Osteoblast (primary cell): ENCODE measurements around the gene STRBP. TPM values are rescaled to one million over a fixed set of nuclear protein-coding genes. Genes with fewer than 3 reads are reported as not detected.
A peak's percentile ranks its signal among the peaks of the same experiment; 100 is the strongest.

Source experiments
- DNase-seq: peaks from one replicate; pipeline ENCODE4 v3.0.0; 2011; ENCODE audit warnings: low spot score, mixed read lengths; ENCODE audit not compliant: insufficient read length; ENCODE audit errors: missing footprints
- H2AFZ ChIP-seq: 2 replicates; pipeline ENCODE4 v1.6.0; 2011; ENCODE audit warnings: mild to moderate bottlenecking, low read length
- H3K27ac ChIP-seq: 2 replicates; pipeline ENCODE4 v1.5.1; 2011; ENCODE audit warnings: mild to moderate bottlenecking, low read depth, low read length, moderate library complexity
- H3K27me3 ChIP-seq: 2 replicates; pipeline ENCODE4 v1.6.0; 2012; ENCODE audit warnings: mild to moderate bottlenecking, control low read depth, inconsistent platforms, low read length, moderate library complexity; ENCODE audit not compliant: insufficient read depth
- H3K36me3 ChIP-seq: 2 replicates; pipeline ENCODE4 v1.5.1; 2011; ENCODE audit warnings: mild to moderate bottlenecking, low read length, control low read depth, moderate library complexity; ENCODE audit not compliant: insufficient read depth
- H3K4me1 ChIP-seq: 2 replicates; pipeline ENCODE4 v1.5.1; 2011; ENCODE audit warnings: mild to moderate bottlenecking, low read length, control low read depth, moderate library complexity; ENCODE audit not compliant: insufficient read depth
- H3K4me2 ChIP-seq: 2 replicates; pipeline ENCODE4 v1.6.0; 2011; ENCODE audit warnings: mild to moderate bottlenecking, low read length; ENCODE audit not compliant: insufficient read depth
- H3K4me3 ChIP-seq: fragments of 200-600 bp; sonication (generic); 3 replicates; pipeline ENCODE4 v1.5.1; 2012; ENCODE audit warnings: mild to moderate bottlenecking, low read length, inconsistent platforms; ENCODE audit not compliant: insufficient read depth
- H3K79me2 ChIP-seq: 2 replicates; pipeline ENCODE4 v1.6.0; 2012; ENCODE audit warnings: mild to moderate bottlenecking, low read length, control low read depth, inconsistent platforms; ENCODE audit not compliant: insufficient read depth
- H3K9me3 ChIP-seq: 2 replicates; pipeline ENCODE4 v1.5.1; 2011; ENCODE audit warnings: low read depth, low read length, control low read depth
- H4K20me1 ChIP-seq: 2 replicates; pipeline ENCODE4 v1.6.0; 2012; ENCODE audit warnings: mild to moderate bottlenecking, low read length, control low read depth; ENCODE audit not compliant: insufficient read depth
- CTCF ChIP-seq: IDR thresholded peaks from 2 replicates; pipeline ENCODE4 v1.5.1; 2011; ENCODE audit warnings: mild to moderate bottlenecking, low read depth, low read length, moderate library complexity; ENCODE audit errors: extremely low read depth
- total RNA-seq: library from RNA; depleted of rRNA; stranded (reverse); fragments of >200 nt; gene quantifications from 2 replicates; pipeline ENCODE4 v1.2.3, GENCODE V29; 2012

STRBP gene
- total RNA-seq, 1 donor = 2.9 TPM

- H3K27ac ChIP-seq = no peak overlapping the region
- H3K4me3 ChIP-seq = no peak overlapping the region
- peaks cover 4% of the 10 kb centered on the region for H4K20me1 ChIP-seq
- no peak for DNase-seq
- H3K36me3 ChIP-seq = peaks cover 43% of the 10 kb centered on the region
- no peaks in the 10 kb centered on the region for H3K4me1 ChIP-seq
- no peaks in the 10 kb centered on the region for H3K9me3 ChIP-seq
- no peaks in the 10 kb centered on the region for H3K79me2 ChIP-seq
- no peak overlapping the region for H3K4me2 ChIP-seq
- no peak for TF ChIP-seq CTCF
- H2AFZ ChIP-seq = no peak overlapping the region
- H3K27me3 ChIP-seq = no peaks in the 10 kb centered on the region
These were observed 163.6 kb downstream of the STRBP start for GRCh38 chr9:123104807-123105206.

DNA sequence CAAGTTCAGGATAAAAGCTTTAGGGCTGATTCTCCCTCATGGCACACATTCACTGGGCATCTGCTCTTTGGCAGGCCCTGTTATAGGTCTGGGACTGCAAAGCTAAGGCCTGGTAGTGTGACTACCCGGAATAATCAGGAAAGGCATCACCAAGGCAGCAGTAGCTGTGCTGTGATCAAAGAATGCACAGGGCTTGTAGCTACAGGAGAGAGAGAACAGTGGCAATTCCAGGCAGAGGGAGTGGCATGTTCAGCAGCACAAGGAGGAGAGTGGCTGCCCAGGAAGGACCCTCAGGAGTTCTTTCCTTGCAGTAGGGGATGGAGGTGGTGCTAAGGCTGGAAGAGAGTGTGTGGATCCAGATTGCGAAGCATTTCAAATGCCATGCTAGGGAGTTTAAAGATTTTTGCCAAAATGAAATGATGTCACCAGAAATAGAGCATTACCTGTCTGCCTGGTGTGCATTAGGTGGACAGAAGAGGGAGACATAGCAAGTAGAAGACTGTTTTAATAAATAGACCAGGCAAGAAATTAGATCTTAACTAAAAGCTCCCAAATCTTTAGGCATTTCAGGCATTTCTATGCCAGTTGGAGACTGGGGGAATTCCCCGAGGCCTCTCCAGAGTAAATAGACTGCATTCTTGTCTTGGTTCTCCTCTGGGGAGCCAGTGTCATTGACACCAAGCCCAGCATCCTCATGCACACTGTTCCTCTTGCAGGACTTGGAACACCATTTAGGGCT is 165.8 kb downstream of the STRBP start:
- no peaks in the 10 kb centered on the region for H3K27me3 ChIP-seq
- no peaks in the 10 kb centered on the region for H3K79me2 ChIP-seq
- no peaks in the 10 kb centered on the region for H3K9me3 ChIP-seq
- peaks cover 4% of the 10 kb centered on the region for H4K20me1 ChIP-seq
- H3K4me3 ChIP-seq = no peak overlapping the region
- peak; percentile 30 for TF ChIP-seq CTCF
- H3K4me2 ChIP-seq = no peak overlapping the region
- H3K36me3 ChIP-seq = peaks cover 48% of the 10 kb centered on the region
- no peak overlapping the region for H2AFZ ChIP-seq
- DNase-seq = no peak
- H3K27ac ChIP-seq = no peak overlapping the region
- H3K4me1 ChIP-seq = no peaks in the 10 kb centered on the region

DNA sequence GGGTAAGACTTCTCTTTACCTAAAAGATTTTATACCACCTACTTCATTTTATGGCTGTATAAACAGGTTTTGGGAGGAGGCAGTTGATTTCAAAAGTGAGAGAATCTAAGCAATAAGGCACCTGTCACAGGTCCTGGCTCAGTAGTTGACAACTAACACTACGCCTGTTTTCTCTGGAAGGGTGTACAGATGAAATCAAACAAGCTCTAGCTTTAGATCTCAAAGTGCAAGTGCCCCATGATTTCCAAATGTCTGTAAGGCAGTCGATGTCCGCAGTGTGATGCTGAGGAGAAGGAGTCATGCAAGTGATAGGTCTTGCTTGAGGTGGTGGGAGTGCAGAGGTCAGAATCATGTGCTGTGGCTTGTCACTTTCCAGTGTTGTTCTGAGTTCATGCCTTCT is 168.8 kb downstream of the STRBP start:
- no peaks in the 10 kb centered on the region for H3K4me1 ChIP-seq
- no peak overlapping the region for H3K27ac ChIP-seq
- H4K20me1 ChIP-seq = no peaks in the 10 kb centered on the region
- no peak overlapping the region for H3K4me3 ChIP-seq
- DNase-seq = no peak
- H3K36me3 ChIP-seq = peaks cover 55% of the 10 kb centered on the region
- H2AFZ ChIP-seq = no peak overlapping the region
- no peaks in the 10 kb centered on the region for H3K79me2 ChIP-seq
- H3K4me2 ChIP-seq = no peak overlapping the region
- no peaks in the 10 kb centered on the region for H3K27me3 ChIP-seq
- TF ChIP-seq CTCF = no peak
- H3K9me3 ChIP-seq = no peaks in the 10 kb centered on the region

- H3K9me3 ChIP-seq = no peaks in the 10 kb centered on the region
- no peak for TF ChIP-seq CTCF
- no peaks in the 10 kb centered on the region for H3K4me1 ChIP-seq
- H3K4me2 ChIP-seq = no peak overlapping the region
- peaks cover 51% of the 10 kb centered on the region for H3K36me3 ChIP-seq
- no peak overlapping the region for H3K27ac ChIP-seq
- no peak for DNase-seq
- H4K20me1 ChIP-seq = no peaks in the 10 kb centered on the region
- no peaks in the 10 kb centered on the region for H3K27me3 ChIP-seq
- H3K4me3 ChIP-seq = no peak overlapping the region
- H3K79me2 ChIP-seq = no peaks in the 10 kb centered on the region
- no peak overlapping the region for H2AFZ ChIP-seq
These were observed 169.3 kb downstream of the STRBP start for GRCh38 chr9:123099042-123099441.
